HepG2 (cell line): Measurements from ENCODE around the gene PGC. TPM values are rescaled to one million over a fixed set of nuclear protein-coding genes. Genes with fewer than 3 reads are reported as not detected.

Source experiments
- CHCHD3 ChIP-seq: sonication (generic); formaldehyde crosslinking; IDR thresholded peaks from 2 replicates; pipeline ENCODE4 v1.8.0; 2022; ENCODE audit warnings: mild to moderate bottlenecking, missing genetic modification reagents, moderate library complexity
- HNF4A ChIP-seq: sonication (generic); formaldehyde crosslinking; IDR thresholded peaks from 2 replicates; pipeline ENCODE4 v1.4.0; 2020; ENCODE audit warnings: missing genetic modification reagents
- KLF12 ChIP-seq: sonication (generic); formaldehyde crosslinking; IDR thresholded peaks from 2 replicates; pipeline ENCODE4 v1.4.0; 2020; ENCODE audit warnings: missing genetic modification reagents, borderline replicate concordance
- POGZ ChIP-seq: sonication (generic); formaldehyde crosslinking; IDR thresholded peaks from 2 replicates; pipeline ENCODE4 v1.4.0; 2020; ENCODE audit warnings: mild to moderate bottlenecking, missing genetic modification reagents
- RAD21 ChIP-seq: fragments of 450-650 bp; formaldehyde crosslinking; IDR thresholded peaks from 2 replicates; pipeline ENCODE4 v1.5.0; 2020; ENCODE audit warnings: mild to moderate bottlenecking
- SRY ChIP-seq: sonication (generic); formaldehyde crosslinking; IDR thresholded peaks from 2 replicates; pipeline ENCODE4 v1.8.0; 2022; ENCODE audit warnings: mild to moderate bottlenecking, missing genetic modification reagents
- TAF15 ChIP-seq: fragments of 200-400 bp; formaldehyde crosslinking; IDR thresholded peaks from one replicate; pipeline ENCODE4 v1.6.1; 2018; ENCODE audit warnings: mild to moderate bottlenecking, low read depth, low read length; ENCODE audit not compliant: poor library complexity, severe bottlenecking
- TCF7 ChIP-seq: sonication (generic); IDR thresholded peaks from 2 replicates; pipeline ENCODE4 v1.6.1; 2016; ENCODE audit warnings: antibody characterized with exemption, low read depth
- TMF1 ChIP-seq: sonication (generic); formaldehyde crosslinking; IDR thresholded peaks from 2 replicates; pipeline ENCODE4 v1.8.1; 2022; ENCODE audit warnings: low read depth, missing genetic modification reagents
- ZBTB1 ChIP-seq: sonication (generic); formaldehyde crosslinking; IDR thresholded peaks from 2 replicates; pipeline ENCODE4 v1.4.0; 2020; ENCODE audit warnings: missing genetic modification reagents, borderline replicate concordance
- ZFX ChIP-seq: sonication (generic); formaldehyde crosslinking; IDR thresholded peaks from 2 replicates; pipeline ENCODE4 v1.4.0; 2020; ENCODE audit warnings: mild to moderate bottlenecking, low read depth, missing genetic modification reagents, moderate library complexity
- ZNF232 ChIP-seq: sonication (generic); formaldehyde crosslinking; IDR thresholded peaks from 2 replicates; pipeline ENCODE4 v1.4.0; 2020; ENCODE audit warnings: missing genetic modification reagents, borderline replicate concordance
- ZNF256 ChIP-seq: sonication (generic); formaldehyde crosslinking; conservative IDR thresholded peaks from 2 replicates; pipeline ENCODE4 v1.4.0; 2020; ENCODE audit warnings: missing genetic modification reagents
- ZNF451 ChIP-seq: sonication (generic); formaldehyde crosslinking; IDR thresholded peaks from 2 replicates; pipeline ENCODE4 v1.5.0; 2020; ENCODE audit warnings: mild to moderate bottlenecking, missing genetic modification reagents
- ZNF570 ChIP-seq: sonication (generic); formaldehyde crosslinking; IDR thresholded peaks from 2 replicates; pipeline ENCODE4 v1.4.0; 2020; ENCODE audit warnings: mild to moderate bottlenecking, missing genetic modification reagents, borderline replicate concordance
- ZNF660 ChIP-seq: sonication (generic); formaldehyde crosslinking; IDR thresholded peaks from 2 replicates; pipeline ENCODE4 v1.5.1; 2020; ENCODE audit warnings: mild to moderate bottlenecking, low read depth, missing genetic modification reagents, borderline replicate concordance
- ZSCAN20 ChIP-seq: sonication (generic); formaldehyde crosslinking; IDR thresholded peaks from 2 replicates; pipeline ENCODE4 v1.4.0; 2020; ENCODE audit warnings: missing genetic modification reagents, mild to moderate bottlenecking, borderline replicate concordance
- polyA plus RNA-seq, 8 experiments: library from polyadenylated mRNA; depleted of rRNA in 3 of 8; stranded (reverse) in 7 of 8; unstranded in 1 of 8; fragments of >200 nt; fragmentation: Illumina TruSeq in 4 of 8; extraction: Trizol in 4 of 8; gene quantifications; 2 replicates each; pipeline versions ENCODE4 v1.2.1 to v1.2.3, GENCODE V29; 2011 to 2016; ENCODE audit warnings: low read depth in 4 of 8, missing spikeins in 1 of 8, mixed read lengths in 1 of 8; ENCODE audit not compliant: insufficient read depth in 1 of 8
- total RNA-seq, 5 experiments: library from RNA; depleted of rRNA; stranded (reverse); fragments of >200 nt; fragmentation: Illumina TruSeq; extraction: Trizol; gene quantifications; 2 replicates each; pipeline ENCODE4 v1.2.3, GENCODE V29; 2016; ENCODE audit warnings: low read depth in 1 of 5
- TF ChIP-seq, protein P1 (sequence below): sonication (generic); formaldehyde crosslinking; IDR thresholded peaks from 2 replicates; pipeline ENCODE4 v1.4.0; 2020; ENCODE audit warnings: mild to moderate bottlenecking, missing genetic modification reagents, borderline replicate concordance
- TF ChIP-seq, protein P2 (sequence below): sonication (generic); formaldehyde crosslinking; IDR thresholded peaks from 2 replicates; pipeline ENCODE4 v1.8.1; 2023; ENCODE audit warnings: mild to moderate bottlenecking, moderate library complexity, missing genetic modification reagents
- TF ChIP-seq, protein P3 (sequence below): sonication (generic); formaldehyde crosslinking; IDR thresholded peaks from 2 replicates; pipeline ENCODE4 v1.4.0; 2020; ENCODE audit warnings: mild to moderate bottlenecking, missing genetic modification reagents
- TF ChIP-seq, protein P4 (sequence below): sonication (generic); formaldehyde crosslinking; IDR thresholded peaks from 2 replicates; pipeline ENCODE4 v1.4.0; 2020; ENCODE audit warnings: missing genetic modification reagents

Gene PGC
- total and polyA plus RNA-seq, 2 of the 13 experiments (the other 11 are each of a cell fraction or from before 2014, with no cell fraction given): 426 to 502 TPM

GRCh38 chr6:41724586-41725501, 22.4 kb downstream of the PGC start (continued):
- TF ChIP-seq ZNF570 (CRISPR knock-in tag) (0 out of 2 replicates have a peak, but pooled peaks have one; percentile 39), POGZ (CRISPR knock-in tag) (no peak), ZFX (CRISPR knock-in tag) (peak; percentile 19; the same call in 1 of the 2 replicates), TCF7 (no peak), SRY (no peak), HNF4A (CRISPR knock-in tag) (no peak; the same call in 1 of the 2 replicates), TAF15 (no peak), ZNF256 (CRISPR knock-in tag) (no peak), TMF1 (CRISPR knock-in tag) (no peak), CHCHD3 (CRISPR knock-in tag) (no peak), RAD21 (CRISPR knock-in tag) (no peak), ZSCAN20 (no peak), ZNF232 (CRISPR knock-in tag) (no peak), ZBTB1 (CRISPR knock-in tag) (no peak), ZNF660 (CRISPR knock-in tag) (no peak), ZNF451 (CRISPR knock-in tag) (no peak), KLF12 (no peak)
- TF ChIP-seq, protein P1, sequence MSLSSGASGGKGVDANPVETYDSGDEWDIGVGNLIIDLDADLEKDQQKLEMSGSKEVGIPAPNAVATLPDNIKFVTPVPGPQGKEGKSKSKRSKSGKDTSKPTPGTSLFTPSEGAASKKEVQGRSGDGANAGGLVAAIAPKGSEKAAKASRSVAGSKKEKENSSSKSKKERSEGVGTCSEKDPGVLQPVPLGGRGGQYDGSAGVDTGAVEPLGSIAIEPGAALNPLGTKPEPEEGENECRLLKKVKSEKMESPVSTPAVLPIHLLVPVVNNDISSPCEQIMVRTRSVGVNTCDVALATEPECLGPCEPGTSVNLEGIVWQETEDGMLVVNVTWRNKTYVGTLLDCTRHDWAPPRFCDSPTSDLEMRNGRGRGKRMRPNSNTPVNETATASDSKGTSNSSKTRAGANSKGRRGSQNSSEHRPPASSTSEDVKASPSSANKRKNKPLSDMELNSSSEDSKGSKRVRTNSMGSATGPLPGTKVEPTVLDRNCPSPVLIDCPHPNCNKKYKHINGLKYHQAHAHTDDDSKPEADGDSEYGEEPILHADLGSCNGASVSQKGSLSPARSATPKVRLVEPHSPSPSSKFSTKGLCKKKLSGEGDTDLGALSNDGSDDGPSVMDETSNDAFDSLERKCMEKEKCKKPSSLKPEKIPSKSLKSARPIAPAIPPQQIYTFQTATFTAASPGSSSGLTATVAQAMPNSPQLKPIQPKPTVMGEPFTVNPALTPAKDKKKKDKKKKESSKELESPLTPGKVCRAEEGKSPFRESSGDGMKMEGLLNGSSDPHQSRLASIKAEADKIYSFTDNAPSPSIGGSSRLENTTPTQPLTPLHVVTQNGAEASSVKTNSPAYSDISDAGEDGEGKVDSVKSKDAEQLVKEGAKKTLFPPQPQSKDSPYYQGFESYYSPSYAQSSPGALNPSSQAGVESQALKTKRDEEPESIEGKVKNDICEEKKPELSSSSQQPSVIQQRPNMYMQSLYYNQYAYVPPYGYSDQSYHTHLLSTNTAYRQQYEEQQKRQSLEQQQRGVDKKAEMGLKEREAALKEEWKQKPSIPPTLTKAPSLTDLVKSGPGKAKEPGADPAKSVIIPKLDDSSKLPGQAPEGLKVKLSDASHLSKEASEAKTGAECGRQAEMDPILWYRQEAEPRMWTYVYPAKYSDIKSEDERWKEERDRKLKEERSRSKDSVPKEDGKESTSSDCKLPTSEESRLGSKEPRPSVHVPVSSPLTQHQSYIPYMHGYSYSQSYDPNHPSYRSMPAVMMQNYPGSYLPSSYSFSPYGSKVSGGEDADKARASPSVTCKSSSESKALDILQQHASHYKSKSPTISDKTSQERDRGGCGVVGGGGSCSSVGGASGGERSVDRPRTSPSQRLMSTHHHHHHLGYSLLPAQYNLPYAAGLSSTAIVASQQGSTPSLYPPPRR (CRISPR knock-in tag): 0 out of 2 replicates have a peak, but pooled peaks have one; percentile 42
- TF ChIP-seq, protein P2, sequence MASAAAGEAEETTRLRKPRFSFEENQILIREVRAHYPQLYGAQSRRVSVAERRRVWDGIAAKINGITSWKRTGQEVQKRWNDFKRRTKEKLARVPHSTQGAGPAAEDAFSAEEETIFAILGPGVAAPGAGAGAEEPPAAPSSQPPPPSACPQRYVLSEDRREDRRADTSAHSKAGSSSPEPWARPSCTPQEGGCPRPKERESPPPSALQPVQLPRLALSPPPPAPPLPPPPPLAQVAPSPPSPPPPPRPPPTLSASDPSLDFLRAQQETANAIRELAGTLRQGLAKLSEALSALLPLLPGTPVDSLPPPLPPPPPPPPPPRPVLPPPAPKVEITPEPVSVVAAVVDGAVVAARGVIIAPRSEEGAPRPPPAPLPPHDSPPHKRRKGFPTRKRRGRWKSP (CRISPR knock-in tag): no peak
- TF ChIP-seq, protein P3, sequence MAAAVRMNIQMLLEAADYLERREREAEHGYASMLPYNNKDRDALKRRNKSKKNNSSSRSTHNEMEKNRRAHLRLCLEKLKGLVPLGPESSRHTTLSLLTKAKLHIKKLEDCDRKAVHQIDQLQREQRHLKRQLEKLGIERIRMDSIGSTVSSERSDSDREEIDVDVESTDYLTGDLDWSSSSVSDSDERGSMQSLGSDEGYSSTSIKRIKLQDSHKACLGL (CRISPR knock-in tag): no peak
- TF ChIP-seq, protein P4, sequence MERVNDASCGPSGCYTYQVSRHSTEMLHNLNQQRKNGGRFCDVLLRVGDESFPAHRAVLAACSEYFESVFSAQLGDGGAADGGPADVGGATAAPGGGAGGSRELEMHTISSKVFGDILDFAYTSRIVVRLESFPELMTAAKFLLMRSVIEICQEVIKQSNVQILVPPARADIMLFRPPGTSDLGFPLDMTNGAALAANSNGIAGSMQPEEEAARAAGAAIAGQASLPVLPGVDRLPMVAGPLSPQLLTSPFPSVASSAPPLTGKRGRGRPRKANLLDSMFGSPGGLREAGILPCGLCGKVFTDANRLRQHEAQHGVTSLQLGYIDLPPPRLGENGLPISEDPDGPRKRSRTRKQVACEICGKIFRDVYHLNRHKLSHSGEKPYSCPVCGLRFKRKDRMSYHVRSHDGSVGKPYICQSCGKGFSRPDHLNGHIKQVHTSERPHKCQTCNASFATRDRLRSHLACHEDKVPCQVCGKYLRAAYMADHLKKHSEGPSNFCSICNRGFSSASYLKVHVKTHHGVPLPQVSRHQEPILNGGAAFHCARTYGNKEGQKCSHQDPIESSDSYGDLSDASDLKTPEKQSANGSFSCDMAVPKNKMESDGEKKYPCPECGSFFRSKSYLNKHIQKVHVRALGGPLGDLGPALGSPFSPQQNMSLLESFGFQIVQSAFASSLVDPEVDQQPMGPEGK (CRISPR knock-in tag): peak; percentile 23; the same call in 1 of the 2 replicates
